ENCODE measurements around the gene INPP5D. TPM values are rescaled to one million over a fixed set of nuclear protein-coding genes. Genes with fewer than 3 reads are reported as not detected.
A peak's percentile ranks its signal among the peaks of the same experiment; 100 is the strongest.

Gene INPP5D
- total and polyA plus RNA-seq, 2 of the 13 experiments (the other 11 are each of a cell fraction or from before 2014, with no cell fraction given) = 16.7 to 18.0 TPM

- Histone ChIP-seq H4K20me1 (ENCODE audit: insufficient read depth, low read length) (no peaks in the 10 kb centered on the region), H2AFZ (ENCODE audit: low read length) (no peak overlapping the region), H3K27ac (ENCODE audit: extremely low read length, insufficient read depth, low read length) (peak overlapping the region; percentile 13), H3K4me3 (replicated peaks in 1 of 3; ENCODE audit: insufficient read depth in 1 of 3, low read depth in 2 of 3, low read length in 3 of 3) (no peak overlapping the region), H3K36me3 (replicated peaks in 1 of 2; ENCODE audit: control insufficient read depth in 1 of 2, insufficient read depth in 2 of 2, low read length in 2 of 2) (peaks cover 3 to 18% of the 10 kb centered on the region in 2 experiments; a peak in 2 of 5 replicates), H3K4me2 (ENCODE audit: low read depth, low read length) (no peak overlapping the region), H3K79me2 (ENCODE audit: insufficient read depth, low read length) (no peaks in the 10 kb centered on the region), H3K27me3 (ENCODE audit: control insufficient read depth in 1 of 2, insufficient read depth in 2 of 2, low read length in 2 of 2) (no peaks in the 10 kb centered on the region), H3K4me1 (ENCODE audit: insufficient read depth, low read length) (peaks cover 45% of the 10 kb centered on the region), H3K9ac (ENCODE audit: insufficient read depth, low read depth, low read length) (no peak overlapping the region), H3K9me3 (ENCODE audit: low read length) (no peaks in the 10 kb centered on the region)
- no peak for ATAC-seq
- DNase-seq (ENCODE audit: low spot score) = no peak
- 97% methylated on average over 8 of the region's 8 CpGs for WGBS (ENCODE audit: low lambda C conversion rate)
- in situ Hi-C loops (cut with HindIII; ENCODE audit: extremely low pct_ligation_motif_present, low pct_unique_long_range_greater_than_20kb) (no loop called here), intact Hi-C loops (cut with micrococcal nuclease; ENCODE audit: unreplicated experiment) (no loop called here)
- TF ChIP-seq, protein P1, sequence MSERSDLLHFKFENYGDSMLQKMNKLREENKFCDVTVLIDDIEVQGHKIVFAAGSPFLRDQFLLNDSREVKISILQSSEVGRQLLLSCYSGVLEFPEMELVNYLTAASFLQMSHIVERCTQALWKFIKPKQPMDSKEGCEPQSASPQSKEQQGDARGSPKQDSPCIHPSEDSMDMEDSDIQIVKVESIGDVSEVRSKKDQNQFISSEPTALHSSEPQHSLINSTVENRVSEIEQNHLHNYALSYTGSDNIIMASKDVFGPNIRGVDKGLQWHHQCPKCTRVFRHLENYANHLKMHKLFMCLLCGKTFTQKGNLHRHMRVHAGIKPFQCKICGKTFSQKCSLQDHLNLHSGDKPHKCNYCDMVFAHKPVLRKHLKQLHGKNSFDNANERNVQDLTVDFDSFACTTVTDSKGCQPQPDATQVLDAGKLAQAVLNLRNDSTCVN (CRISPR knock-in tag; IDR thresholded peaks at IDR 0.05; ENCODE audit: borderline replicate concordance) = no peak
- 0 out of 2 replicates have a peak, but pooled peaks have one; percentile 16 for TF ChIP-seq ZNF709 (CRISPR knock-in tag; IDR thresholded peaks at IDR 0.05)
- FAIRE-seq = no peak
- ChIA-PET POLR2A (interaction anchor here (1.9 kb wide), 1 partner anchor 16 kb away, joined by 9 read pairs; no protein-coding TSS in a partner anchor), CTCF (ENCODE audit: low intra/inter-chr PET ratio, low total read pairs) (no interaction called here)
- no TSS peak for BruUV-seq (replicated peaks)
Observed at GRCh38 chr2:233083782-233084181, 23.6 kb downstream of the INPP5D start.

- no peak overlapping the region for H3K4me2 ChIP-seq (ENCODE audit: low read depth, low read length)
- no peak for FAIRE-seq
- H3K27me3 ChIP-seq (ENCODE audit: control insufficient read depth in 1 of 2, insufficient read depth in 2 of 2, low read length in 2 of 2) = no peaks in the 10 kb centered on the region
- H2AFZ ChIP-seq (ENCODE audit: low read length) = no peak overlapping the region
- H3K9me3 ChIP-seq (ENCODE audit: low read length) = no peaks in the 10 kb centered on the region
- 91% methylated on average over 11 of the region's 13 CpGs for WGBS (ENCODE audit: low lambda C conversion rate)
- DNase-seq (ENCODE audit: low spot score) = no peak
- CTCF ChIA-PET (ENCODE audit: low intra/inter-chr PET ratio, low total read pairs) = no interaction called here
- peak overlapping the region; percentile 23; the same call in 1 of the 2 replicates for H3K9ac ChIP-seq (ENCODE audit: insufficient read depth, low read depth, low read length)
- no peaks in the 10 kb centered on the region for H3K79me2 ChIP-seq (ENCODE audit: insufficient read depth, low read length)
- in situ Hi-C loops (cut with HindIII; ENCODE audit: extremely low pct_ligation_motif_present, low pct_unique_long_range_greater_than_20kb) = no loop called here
- no peaks in the 10 kb centered on the region for H4K20me1 ChIP-seq (ENCODE audit: insufficient read depth, low read length)
- no TSS peak for BruUV-seq (replicated peaks)
- H3K4me3 ChIP-seq (replicated peaks in 1 of 3; ENCODE audit: insufficient read depth in 1 of 3, low read depth in 2 of 3, low read length in 3 of 3) = no peak overlapping the region
- POLR2A ChIA-PET = interaction anchor here (1.4 to 2.5 kb wide), 3 partner anchors 17 to 24 kb away, joined by 6 to 21 read pairs (median 9); partner anchors contain the start of gene INPP5D
- peaks cover 45% of the 10 kb centered on the region for H3K4me1 ChIP-seq (ENCODE audit: insufficient read depth, low read length)
- H3K27ac ChIP-seq (ENCODE audit: extremely low read length, insufficient read depth, low read length) = peak overlapping the region; percentile 81
- ATAC-seq = peak; percentile 17; the same call in 2 of the 3 replicates
- intact Hi-C loops (cut with micrococcal nuclease; ENCODE audit: unreplicated experiment) = no loop called here
- H3K36me3 ChIP-seq (replicated peaks in 1 of 2; ENCODE audit: control insufficient read depth in 1 of 2, insufficient read depth in 2 of 2, low read length in 2 of 2) = peaks cover 3 to 18% of the 10 kb centered on the region in 2 experiments; a peak in 2 of 5 replicates
- TF ChIP-seq KDM5B (CRISPR knock-in tag; IDR thresholded peaks at IDR 0.05; ENCODE audit: borderline replicate concordance) (peak; percentile 37; the same call in 1 of the 2 replicates), RARA (CRISPR knock-in tag; IDR thresholded peaks at IDR 0.05) (peak; percentile 29; the same call in 1 of the 2 replicates), NFKBIZ (CRISPR knock-in tag; IDR thresholded peaks at IDR 0.05) (no peak), ELF1 (CRISPR knock-in tag; IDR thresholded peaks at IDR 0.05) (0 out of 2 replicates have a peak, but pooled peaks have one; percentile 19)
- TF ChIP-seq, protein P2, sequence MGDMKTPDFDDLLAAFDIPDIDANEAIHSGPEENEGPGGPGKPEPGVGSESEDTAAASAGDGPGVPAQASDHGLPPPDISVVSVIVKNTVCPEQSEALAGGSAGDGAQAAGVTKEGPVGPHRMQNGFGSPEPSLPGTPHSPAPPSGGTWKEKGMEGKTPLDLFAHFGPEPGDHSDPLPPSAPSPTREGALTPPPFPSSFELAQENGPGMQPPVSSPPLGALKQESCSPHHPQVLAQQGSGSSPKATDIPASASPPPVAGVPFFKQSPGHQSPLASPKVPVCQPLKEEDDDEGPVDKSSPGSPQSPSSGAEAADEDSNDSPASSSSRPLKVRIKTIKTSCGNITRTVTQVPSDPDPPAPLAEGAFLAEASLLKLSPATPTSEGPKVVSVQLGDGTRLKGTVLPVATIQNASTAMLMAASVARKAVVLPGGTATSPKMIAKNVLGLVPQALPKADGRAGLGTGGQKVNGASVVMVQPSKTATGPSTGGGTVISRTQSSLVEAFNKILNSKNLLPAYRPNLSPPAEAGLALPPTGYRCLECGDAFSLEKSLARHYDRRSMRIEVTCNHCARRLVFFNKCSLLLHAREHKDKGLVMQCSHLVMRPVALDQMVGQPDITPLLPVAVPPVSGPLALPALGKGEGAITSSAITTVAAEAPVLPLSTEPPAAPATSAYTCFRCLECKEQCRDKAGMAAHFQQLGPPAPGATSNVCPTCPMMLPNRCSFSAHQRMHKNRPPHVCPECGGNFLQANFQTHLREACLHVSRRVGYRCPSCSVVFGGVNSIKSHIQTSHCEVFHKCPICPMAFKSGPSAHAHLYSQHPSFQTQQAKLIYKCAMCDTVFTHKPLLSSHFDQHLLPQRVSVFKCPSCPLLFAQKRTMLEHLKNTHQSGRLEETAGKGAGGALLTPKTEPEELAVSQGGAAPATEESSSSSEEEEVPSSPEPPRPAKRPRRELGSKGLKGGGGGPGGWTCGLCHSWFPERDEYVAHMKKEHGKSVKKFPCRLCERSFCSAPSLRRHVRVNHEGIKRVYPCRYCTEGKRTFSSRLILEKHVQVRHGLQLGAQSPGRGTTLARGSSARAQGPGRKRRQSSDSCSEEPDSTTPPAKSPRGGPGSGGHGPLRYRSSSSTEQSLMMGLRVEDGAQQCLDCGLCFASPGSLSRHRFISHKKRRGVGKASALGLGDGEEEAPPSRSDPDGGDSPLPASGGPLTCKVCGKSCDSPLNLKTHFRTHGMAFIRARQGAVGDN (CRISPR knock-in tag; IDR thresholded peaks at IDR 0.05) = peak; percentile 24; the same call in 1 of the 2 replicates
- TF ChIP-seq, protein P3, sequence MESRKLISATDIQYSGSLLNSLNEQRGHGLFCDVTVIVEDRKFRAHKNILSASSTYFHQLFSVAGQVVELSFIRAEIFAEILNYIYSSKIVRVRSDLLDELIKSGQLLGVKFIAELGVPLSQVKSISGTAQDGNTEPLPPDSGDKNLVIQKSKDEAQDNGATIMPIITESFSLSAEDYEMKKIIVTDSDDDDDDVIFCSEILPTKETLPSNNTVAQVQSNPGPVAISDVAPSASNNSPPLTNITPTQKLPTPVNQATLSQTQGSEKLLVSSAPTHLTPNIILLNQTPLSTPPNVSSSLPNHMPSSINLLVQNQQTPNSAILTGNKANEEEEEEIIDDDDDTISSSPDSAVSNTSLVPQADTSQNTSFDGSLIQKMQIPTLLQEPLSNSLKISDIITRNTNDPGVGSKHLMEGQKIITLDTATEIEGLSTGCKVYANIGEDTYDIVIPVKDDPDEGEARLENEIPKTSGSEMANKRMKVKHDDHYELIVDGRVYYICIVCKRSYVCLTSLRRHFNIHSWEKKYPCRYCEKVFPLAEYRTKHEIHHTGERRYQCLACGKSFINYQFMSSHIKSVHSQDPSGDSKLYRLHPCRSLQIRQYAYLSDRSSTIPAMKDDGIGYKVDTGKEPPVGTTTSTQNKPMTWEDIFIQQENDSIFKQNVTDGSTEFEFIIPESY (CRISPR knock-in tag; IDR thresholded peaks at IDR 0.05) = peak; percentile 93
Observed at GRCh38 chr2:233084488-233084887, 24.3 kb downstream of the INPP5D start.
